ENCODE results near the gene TRIM66. TPM values are rescaled to one million over a fixed set of nuclear protein-coding genes. Genes with fewer than 3 reads are reported as not detected.

Gene TRIM66
- total and polyA plus RNA-seq, 10 of the 15 experiments (the other 5 are each of a cell fraction or from before 2014, with no cell fraction given): 1.7 to 14.5 (median 7.4) TPM

- CTCF ChIA-PET: no interaction called here
Measured at GRCh38 chr11:8712506-8712905, 30.0 kb upstream of the TRIM66 start.

More at GRCh38 chr11:8712506-8712905, 30.0 kb upstream of the TRIM66 start:
- Histone ChIP-seq H3K36me3 (ENCODE audit: control insufficient read depth in 2 of 2, insufficient read depth in 2 of 2, low read length in 1 of 2) (no peaks in the 10 kb centered on the region), H2AFZ (ENCODE audit: control insufficient read depth, low read depth, low read length) (no peak overlapping the region), H3K27me3 (replicated peaks in 1 of 2; ENCODE audit: control insufficient read depth in 2 of 2, insufficient read depth in 2 of 2, low read length in 1 of 2) (no peaks in the 10 kb centered on the region), H4K20me1 (ENCODE audit: control insufficient read depth, insufficient read depth) (no peaks in the 10 kb centered on the region), H3K9ac (ENCODE audit: control insufficient read depth, insufficient read depth, low read length) (no peak overlapping the region), H3K27ac (ENCODE audit: control insufficient read depth, insufficient read depth) (no peak overlapping the region), H3K9me3 (replicated peaks; ENCODE audit: control insufficient read depth, insufficient read depth, low read length) (no peaks in the 10 kb centered on the region), H3K4me2 (ENCODE audit: control insufficient read depth, insufficient read depth) (no peak overlapping the region), H3K4me3 (no peak overlapping the region), H3K79me2 (ENCODE audit: control insufficient read depth, insufficient read depth, low read length) (no peaks in the 10 kb centered on the region), H3K4me1 (ENCODE audit: control insufficient read depth, insufficient read depth, low read length) (peaks cover 4% of the 10 kb centered on the region)
- POLR2A ChIA-PET: no interaction called here
- no peak for ATAC-seq
- in situ Hi-C loops (cut with MboI): no loop called here
- intact Hi-C loops (cut with micrococcal nuclease; ENCODE audit: unreplicated experiment): no loop called here
- 87% methylated on average over 12 of the region's 12 CpGs for WGBS (ENCODE audit: insufficient coverage, insufficient replicate concordance, low lambda C conversion rate, missing lambda C conversion rate)
- RAD21 ChIA-PET (ENCODE audit: unreplicated experiment): no interaction called here
- SMC1A ChIA-PET (ENCODE audit: uncharacterized antibody, unreplicated experiment): no interaction called here
- FAIRE-seq: no peak
- DNase-seq (ENCODE audit: low read depth, low spot score): no peak
- no TSS peak for BruUV-seq (replicated peaks)
- TF ChIP-seq NFXL1 (IDR thresholded peaks at IDR 0.05; ENCODE audit: borderline replicate concordance) (no peak), TARDBP (IDR thresholded peaks at IDR 0.05; ENCODE audit: borderline replicate concordance) (no peak), RB1 (IDR thresholded peaks at IDR 0.05; ENCODE audit: borderline replicate concordance) (no peak), EGR1 (IDR thresholded peaks at IDR 0.05; ENCODE audit: borderline replicate concordance in 1 of 2, low read depth in 2 of 2, low read length in 2 of 2) (no peak), RELB (IDR thresholded peaks at IDR 0.05; ENCODE audit: low read depth) (no peak), POU2F2 (IDR thresholded peaks at IDR 0.05; ENCODE audit: borderline replicate concordance, low read depth, low read length) (no peak), NR2C1 (IDR thresholded peaks at IDR 0.05) (no peak), MXI1 (IDR thresholded peaks at IDR 0.05; ENCODE audit: low read depth, low read length) (no peak), RBBP5 (conservative IDR thresholded peaks at IDR 0.05) (no peak), FOXM1 (IDR thresholded peaks at IDR 0.05; ENCODE audit: low read depth, low read length) (no peak), E2F4 (IDR thresholded peaks at IDR 0.05; ENCODE audit: low read depth, low read length) (no peak), NFYB (IDR thresholded peaks at IDR 0.05; ENCODE audit: insufficient read depth, low read depth, low read length) (no peak), IRF4 (IDR thresholded peaks at IDR 0.05; ENCODE audit: low read depth, low read length) (no peak), RAD51 (IDR thresholded peaks at IDR 0.05) (no peak), SUPT20H (IDR thresholded peaks at IDR 0.05; ENCODE audit: borderline replicate concordance, control insufficient read depth, low read depth, low read length) (no peak), CHD2 (IDR thresholded peaks at IDR 0.05; ENCODE audit: borderline replicate concordance, low read depth, low read length) (no peak)
- TF ChIP-seq, protein P1, sequence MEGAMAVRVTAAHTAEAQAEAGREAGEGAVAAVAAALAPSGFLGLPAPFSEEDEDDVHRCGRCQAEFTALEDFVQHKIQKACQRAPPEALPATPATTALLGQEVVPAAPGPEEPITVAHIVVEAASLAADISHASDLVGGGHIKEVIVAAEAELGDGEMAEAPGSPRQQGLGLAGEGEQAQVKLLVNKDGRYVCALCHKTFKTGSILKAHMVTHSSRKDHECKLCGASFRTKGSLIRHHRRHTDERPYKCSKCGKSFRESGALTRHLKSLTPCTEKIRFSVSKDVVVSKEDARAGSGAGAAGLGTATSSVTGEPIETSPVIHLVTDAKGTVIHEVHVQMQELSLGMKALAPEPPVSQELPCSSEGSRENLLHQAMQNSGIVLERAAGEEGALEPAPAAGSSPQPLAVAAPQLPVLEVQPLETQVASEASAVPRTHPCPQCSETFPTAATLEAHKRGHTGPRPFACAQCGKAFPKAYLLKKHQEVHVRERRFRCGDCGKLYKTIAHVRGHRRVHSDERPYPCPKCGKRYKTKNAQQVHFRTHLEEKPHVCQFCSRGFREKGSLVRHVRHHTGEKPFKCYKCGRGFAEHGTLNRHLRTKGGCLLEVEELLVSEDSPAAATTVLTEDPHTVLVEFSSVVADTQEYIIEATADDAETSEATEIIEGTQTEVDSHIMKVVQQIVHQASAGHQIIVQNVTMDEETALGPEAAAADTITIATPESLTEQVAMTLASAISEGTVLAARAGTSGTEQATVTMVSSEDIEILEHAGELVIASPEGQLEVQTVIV (IDR thresholded peaks at IDR 0.05; ENCODE audit: borderline replicate concordance, partially characterized antibody): no peak
- TF ChIP-seq, protein P2, sequence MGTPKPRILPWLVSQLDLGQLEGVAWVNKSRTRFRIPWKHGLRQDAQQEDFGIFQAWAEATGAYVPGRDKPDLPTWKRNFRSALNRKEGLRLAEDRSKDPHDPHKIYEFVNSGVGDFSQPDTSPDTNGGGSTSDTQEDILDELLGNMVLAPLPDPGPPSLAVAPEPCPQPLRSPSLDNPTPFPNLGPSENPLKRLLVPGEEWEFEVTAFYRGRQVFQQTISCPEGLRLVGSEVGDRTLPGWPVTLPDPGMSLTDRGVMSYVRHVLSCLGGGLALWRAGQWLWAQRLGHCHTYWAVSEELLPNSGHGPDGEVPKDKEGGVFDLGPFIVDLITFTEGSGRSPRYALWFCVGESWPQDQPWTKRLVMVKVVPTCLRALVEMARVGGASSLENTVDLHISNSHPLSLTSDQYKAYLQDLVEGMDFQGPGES (IDR thresholded peaks at IDR 0.05): no peak

All from GM12878 (cell line).